HG03039 (cell line): ENCODE results near the gene MYO5A.

ENCODE experiments used
- ATAC-seq: cut with Tn5 transposase; IDR thresholded peaks from one replicate; pipeline ENCODE4 v1.9.1; 2021; ENCODE audit warnings: mild to moderate bottlenecking, moderate library complexity; ENCODE audit not compliant: unreplicated experiment

The MYO5A gene

GRCh38 chr15:52338058-52338457 is 190.6 kb downstream of the MYO5A start:
- no peak for ATAC-seq

GRCh38 chr15:52337198-52337853 is 191.4 kb downstream of the MYO5A start:
- no peak for ATAC-seq

- no peak for ATAC-seq
These were observed 192.2 kb downstream of the MYO5A start for GRCh38 chr15:52336529-52336928.

GRCh38 chr15:52334491-52335160 is 194.1 kb downstream of the MYO5A start:
- no peak for ATAC-seq

GRCh38 chr15:52331490-52332240 is 197.0 kb downstream of the MYO5A start:
- peak; percentile 79 for ATAC-seq

GRCh38 chr15:52329987-52330386 is 198.7 kb downstream of the MYO5A start:
- ATAC-seq: no peak

- ATAC-seq: no peak
These were observed 199.5 kb downstream of the MYO5A start for GRCh38 chr15:52329150-52329549.

- ATAC-seq: no peak
These were observed 200.0 kb downstream of the MYO5A start for GRCh38 chr15:52328680-52329079.

GRCh38 chr15:52326756-52327155 is 201.9 kb downstream of the MYO5A start:
- ATAC-seq: no peak

GRCh38 chr15:52324109-52324508 is 204.6 kb downstream of the MYO5A start:
- no peak for ATAC-seq

- no peak for ATAC-seq
These were observed 209.8 kb downstream of the MYO5A start for GRCh38 chr15:52318729-52319500.

GRCh38 chr15:52317688-52318087 is 211.0 kb downstream of the MYO5A start:
- ATAC-seq: no peak

GRCh38 chr15:52317022-52317421 is 211.7 kb downstream of the MYO5A start:
- ATAC-seq: no peak

GRCh38 chr15:52309154-52309548 is 219.5 kb downstream of the MYO5A start:
- peak; percentile 32 for ATAC-seq

GRCh38 chr15:52308446-52309153 is 220.1 kb downstream of the MYO5A start:
- ATAC-seq: peak; percentile 66

GRCh38 chr15:52307847-52308246 is 220.8 kb downstream of the MYO5A start:
- ATAC-seq: no peak

- ATAC-seq: no peak
These were observed 222.4 kb downstream of the MYO5A start for GRCh38 chr15:52306270-52306669.

- no peak for ATAC-seq
These were observed 225.4 kb downstream of the MYO5A start for GRCh38 chr15:52303093-52303772.

- no peak for ATAC-seq
These were observed 227.3 kb downstream of the MYO5A start for GRCh38 chr15:52301265-52301847.
